Stimulated activated CD4-positive, alpha-beta T cell treated with anti-CD3 and anti-CD28 coated beads, Interleukin-12 subunit alpha, Interleukin-12 subunit beta, amount 100 ng/mL, for 4 hours (primary cell): ENCODE measurements around the gene CLDN9.
"Not testable (repeated sequence)": the region's sequence is repeated elsewhere in the genome, so short reads cannot be mapped to it uniquely, and the experiment has no call there.

ENCODE experiments used
- DNase-seq: peaks from one replicate; pipeline ENCODE4 v3.0.0-alpha.2; 2020

Gene CLDN9

GRCh38 chr16:3035972-3036725, 23.4 kb downstream of the CLDN9 start:
- DNase-seq: no peak

- DNase-seq: no peak
These were observed 24.1 kb downstream of the CLDN9 start, which contains the start of gene BICDL2 for GRCh38 chr16:3036726-3037315. Gene BICDL2 (minus strand): TSS chr16:3036944. CDS start chr16:3035496, 1,448 bp downstream.

GRCh38 chr16:3038256-3038655, 25.5 kb downstream of the CLDN9 start:
- DNase-seq: no peak

GRCh38 chr16:3038896-3039295, 26.2 kb downstream of the CLDN9 start:
- no peak for DNase-seq

- no peak for DNase-seq
These were observed 29.7 kb downstream of the CLDN9 start for GRCh38 chr16:3042376-3042775.

GRCh38 chr16:3044708-3045107, 32.0 kb downstream of the CLDN9 start:
- DNase-seq: no peak

GRCh38 chr16:3045758-3046640, 33.3 kb downstream of the CLDN9 start, which contains the start of gene MMP25:
Gene MMP25 (plus strand): TSS chr16:3046561. CDS start chr16:3046918, 357 bp downstream.
- DNase-seq: no peak

GRCh38 chr16:3046641-3047386, 34.1 kb downstream of the CLDN9 start:
- no peak for DNase-seq

GRCh38 chr16:3047387-3047720, 34.6 kb downstream of the CLDN9 start:
- no peak for DNase-seq

- no peak for DNase-seq
These were observed 37.3 kb downstream of the CLDN9 start for GRCh38 chr16:3049921-3050481.

- DNase-seq: no peak
These were observed 37.8 kb downstream of the CLDN9 start for GRCh38 chr16:3050487-3050886.

GRCh38 chr16:3051009-3051408, 38.3 kb downstream of the CLDN9 start:
- no peak for DNase-seq

- DNase-seq: no peak
These were observed 38.8 kb downstream of the CLDN9 start for GRCh38 chr16:3051494-3051893.

- not testable (repeated sequence) for DNase-seq
These were observed 40.0 kb downstream of the CLDN9 start for GRCh38 chr16:3052571-3053329.

- not testable (repeated sequence) for DNase-seq
These were observed 40.6 kb downstream of the CLDN9 start for GRCh38 chr16:3053330-3053710.

- DNase-seq: no peak
These were observed 42.4 kb downstream of the CLDN9 start for GRCh38 chr16:3054965-3055733.

- DNase-seq: not testable (repeated sequence)
These were observed 43.0 kb downstream of the CLDN9 start for GRCh38 chr16:3055734-3056115.

GRCh38 chr16:3056336-3057180, 43.8 kb downstream of the CLDN9 start:
- DNase-seq: no peak

- DNase-seq: no peak
These were observed 44.7 kb downstream of the CLDN9 start for GRCh38 chr16:3057181-3058138.
